Peyer's patch (tissue), 4 donors: ENCODE results near the gene MKS1.

Experiments used
- POLR2A ChIP-seq, 2 donors: fragments of 450-650 bp; IDR thresholded peaks; one replicate each; pipeline ENCODE4 v1.5.1; 2017; ENCODE audit warnings: antibody characterized with exemption in 2 of 2, mild to moderate bottlenecking in 2 of 2, moderate library complexity in 2 of 2
- TF ChIP-seq, protein P1 (sequence below), 6 experiments: fragments of 450-650 bp in 4 of 6; fragments of 200-600 bp in 2 of 6; sonication (generic) in 1 of 6; IDR thresholded peaks; one replicate each; pipeline ENCODE4 v1.5.1; 2017 to 2019; ENCODE audit warnings: antibody characterized with exemption in 6 of 6, mild to moderate bottlenecking in 3 of 6, moderate library complexity in 1 of 6

DNA sequence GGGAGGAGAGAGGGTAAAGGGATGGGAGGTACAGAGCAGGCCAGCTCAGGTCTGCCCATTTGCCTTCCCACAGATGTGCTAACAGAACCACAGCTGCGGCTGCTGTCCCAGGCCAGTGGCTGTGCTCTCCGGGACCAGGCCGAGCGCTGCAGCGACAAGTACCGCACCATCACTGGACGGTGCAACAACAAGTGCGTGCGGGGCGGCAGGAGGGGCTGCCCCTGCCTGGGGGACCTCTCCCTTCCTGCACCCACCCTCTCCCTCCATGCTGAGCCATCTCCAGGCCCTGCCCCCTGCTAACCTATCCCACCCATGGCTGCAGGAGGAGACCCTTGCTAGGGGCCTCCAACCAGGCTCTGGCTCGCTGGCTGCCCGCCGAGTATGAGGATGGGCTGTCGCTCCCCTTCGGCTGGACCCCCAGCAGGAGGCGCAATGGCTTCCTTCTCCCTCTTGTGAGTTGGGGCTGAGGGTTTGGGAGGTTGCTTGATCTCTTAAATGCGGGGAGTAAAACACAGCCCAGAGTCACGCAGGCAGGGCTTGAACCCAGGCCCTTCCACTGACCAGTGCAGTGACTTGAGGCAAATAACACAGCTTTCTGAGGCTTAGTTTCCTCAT is 25.3 kb downstream of the MKS1 start:
- TF ChIP-seq POLR2A (IDR thresholded peaks at IDR 0.05) = no peak
- TF ChIP-seq, protein P1, sequence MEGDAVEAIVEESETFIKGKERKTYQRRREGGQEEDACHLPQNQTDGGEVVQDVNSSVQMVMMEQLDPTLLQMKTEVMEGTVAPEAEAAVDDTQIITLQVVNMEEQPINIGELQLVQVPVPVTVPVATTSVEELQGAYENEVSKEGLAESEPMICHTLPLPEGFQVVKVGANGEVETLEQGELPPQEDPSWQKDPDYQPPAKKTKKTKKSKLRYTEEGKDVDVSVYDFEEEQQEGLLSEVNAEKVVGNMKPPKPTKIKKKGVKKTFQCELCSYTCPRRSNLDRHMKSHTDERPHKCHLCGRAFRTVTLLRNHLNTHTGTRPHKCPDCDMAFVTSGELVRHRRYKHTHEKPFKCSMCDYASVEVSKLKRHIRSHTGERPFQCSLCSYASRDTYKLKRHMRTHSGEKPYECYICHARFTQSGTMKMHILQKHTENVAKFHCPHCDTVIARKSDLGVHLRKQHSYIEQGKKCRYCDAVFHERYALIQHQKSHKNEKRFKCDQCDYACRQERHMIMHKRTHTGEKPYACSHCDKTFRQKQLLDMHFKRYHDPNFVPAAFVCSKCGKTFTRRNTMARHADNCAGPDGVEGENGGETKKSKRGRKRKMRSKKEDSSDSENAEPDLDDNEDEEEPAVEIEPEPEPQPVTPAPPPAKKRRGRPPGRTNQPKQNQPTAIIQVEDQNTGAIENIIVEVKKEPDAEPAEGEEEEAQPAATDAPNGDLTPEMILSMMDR (IDR thresholded peaks at IDR 0.05) = no peak
